IMR-90 (cell line): ENCODE results near the gene AK1. TPM values are rescaled to one million over a fixed set of nuclear protein-coding genes. Genes with fewer than 3 reads are reported as not detected.

Experiments used
- ATAC-seq: fragments of 200-7000 bp; cut with Tn5 transposase; 2 replicates; pipeline ENCODE4 v1.9.1; 2020; ENCODE audit warnings: low read depth, mild to moderate bottlenecking, moderate library complexity
- BruUV-seq: library from RNA; stranded (reverse); fragments of 400-500 nt; replicated peaks from 2 replicates; lab custom pipeline; 2021; lab: Mats Ljungman, UMichigan
- CTCF ChIA-PET: fragments of 300-600 bp; formaldehyde crosslinking; extraction: SDS; loops from one replicate; lab custom pipeline; 2021; ENCODE audit warnings: antibody characterized with exemption; lab: Yijun Ruan, JAX
- POLR2A ChIA-PET: fragments of 300-600 bp; sonication (Branson Sonifier 250); formaldehyde crosslinking; loops from one replicate; lab custom pipeline; 2022; ENCODE audit warnings: antibody characterized with exemption; ENCODE audit not compliant: unreplicated experiment; lab: Charles Lee
- DNase-seq: peaks from one replicate; pipeline ENCODE4 v3.0.0; 2013
- H2AFZ ChIP-seq: replicated peaks from 2 replicates; pipeline ENCODE3; 2013; ENCODE audit warnings: low read length, mild to moderate bottlenecking; ENCODE audit not compliant: poor library complexity
- H2AK5ac ChIP-seq: 2 replicates; pipeline ENCODE4 v1.6.1; 2013; ENCODE audit warnings: low read depth, low read length, inconsistent platforms
- H2AK9ac ChIP-seq: replicated peaks from 2 replicates; pipeline ENCODE3; 2013; ENCODE audit warnings: mild to moderate bottlenecking, low read depth, low read length, moderate library complexity; ENCODE audit not compliant: poor library complexity
- H2BK120ac ChIP-seq: 2 replicates; pipeline ENCODE4 v1.6.1; 2013; ENCODE audit warnings: low read depth, low read length, inconsistent platforms
- H2BK15ac ChIP-seq: 3 replicates; pipeline ENCODE4 v1.6.1; 2013; ENCODE audit warnings: low read depth, low read length, inconsistent platforms
- H2BK20ac ChIP-seq: 2 replicates; pipeline ENCODE4 v1.6.1; 2013; ENCODE audit warnings: low read depth, mild to moderate bottlenecking, inconsistent platforms, low read length, moderate library complexity
- H2BK5ac ChIP-seq: 2 replicates; pipeline ENCODE4 v1.6.1; 2013; ENCODE audit warnings: mild to moderate bottlenecking, low read depth, low read length, inconsistent platforms; ENCODE audit not compliant: poor library complexity, severe bottlenecking
- H3K14ac ChIP-seq: replicated peaks from 2 replicates; pipeline ENCODE4 v1.6.1; 2013; ENCODE audit warnings: low read depth, low read length, inconsistent platforms
- H3K18ac ChIP-seq: 2 replicates; pipeline ENCODE4 v1.6.1; 2013; ENCODE audit warnings: low read depth, low read length, control low read depth
- H3K23ac ChIP-seq: 2 replicates; pipeline ENCODE4 v1.6.1; 2013; ENCODE audit warnings: low read depth, low read length, inconsistent platforms
- H3K27ac ChIP-seq: 2 replicates; pipeline ENCODE4 v1.5.1; 2013; ENCODE audit warnings: mild to moderate bottlenecking, control low read depth, low read length; ENCODE audit not compliant: insufficient read depth
- H3K27me3 ChIP-seq: 2 replicates; pipeline ENCODE4 v1.6.1; 2013; ENCODE audit warnings: low read length; ENCODE audit not compliant: control insufficient read depth, insufficient read depth
- H3K36me3 ChIP-seq: 2 replicates; pipeline ENCODE4 v1.6.1; 2013; ENCODE audit warnings: low read length, mixed read lengths; ENCODE audit not compliant: control insufficient read depth, insufficient read depth
- H3K4ac ChIP-seq: 2 replicates; pipeline ENCODE4 v1.6.1; 2013; ENCODE audit warnings: low read depth, low read length, inconsistent platforms
- H3K4me1 ChIP-seq: 2 replicates; pipeline ENCODE4 v1.6.1; 2013; ENCODE audit warnings: low read length, mixed read lengths; ENCODE audit not compliant: control insufficient read depth, insufficient read depth
- H3K4me2 ChIP-seq: 2 replicates; pipeline ENCODE4 v1.6.1; 2013; ENCODE audit warnings: low read depth, mild to moderate bottlenecking, control low read depth, low read length, moderate library complexity
- H3K4me3 ChIP-seq: 2 replicates; pipeline ENCODE4 v1.5.1; 2013; ENCODE audit warnings: low read depth, mild to moderate bottlenecking, control low read depth, low read length, moderate library complexity; ENCODE audit not compliant: insufficient read depth
- H3K56ac ChIP-seq: 2 replicates; pipeline ENCODE4 v1.6.1; 2013; ENCODE audit warnings: low read length, inconsistent platforms; ENCODE audit not compliant: insufficient read depth; ENCODE audit errors: extremely low read depth
- H3K79me1 ChIP-seq, 2 experiments: 2 replicates each; pipeline ENCODE4 v1.6.1; 2013; ENCODE audit warnings: low read length in 2 of 2, inconsistent platforms in 1 of 2, low read depth in 1 of 2
- H3K9ac ChIP-seq: 2 replicates; pipeline ENCODE4 v1.6.1; 2013; ENCODE audit warnings: low read depth, low read length, control low read depth
- H3K9me1 ChIP-seq: 2 replicates; pipeline ENCODE4 v1.6.1; 2013; ENCODE audit warnings: low read length, inconsistent platforms; ENCODE audit not compliant: insufficient read depth
- H3K9me3 ChIP-seq: 2 replicates; pipeline ENCODE4 v1.6.1; 2013; ENCODE audit warnings: low read length; ENCODE audit not compliant: control insufficient read depth, insufficient read depth
- H4K20me1 ChIP-seq: 2 replicates; pipeline ENCODE4 v1.6.1; 2013; ENCODE audit warnings: low read length, inconsistent platforms; ENCODE audit not compliant: insufficient read depth
- H4K5ac ChIP-seq: 2 replicates; pipeline ENCODE4 v1.6.1; 2013; ENCODE audit warnings: mild to moderate bottlenecking, low read depth, low read length, control low read depth
- H4K8ac ChIP-seq, 2 experiments: 2 replicates each; pipeline ENCODE4 v1.6.1; 2013; ENCODE audit warnings: low read depth in 2 of 2, low read length in 2 of 2, control low read depth in 1 of 2, inconsistent platforms in 1 of 2
- H4K91ac ChIP-seq: 2 replicates; pipeline ENCODE4 v1.6.1; 2013; ENCODE audit warnings: low read depth, low read length, inconsistent platforms; ENCODE audit not compliant: insufficient read depth
- BHLHE40 ChIP-seq: fragments of 150-350 bp; IDR thresholded peaks from 2 replicates; pipeline ENCODE4 v1.6.1; 2016; ENCODE audit warnings: mild to moderate bottlenecking, low read depth, low read length
- CEBPB ChIP-seq: IDR thresholded peaks from 2 replicates; pipeline ENCODE4 v1.6.1; 2012; ENCODE audit warnings: low read depth, low read length, improper control_type of control experiment
- CHD1 ChIP-seq: IDR thresholded peaks from 2 replicates; pipeline ENCODE4 v1.6.1; 2012; ENCODE audit warnings: low read depth, low read length, improper control_type of control experiment
- FOS ChIP-seq: fragments of 150-350 bp; IDR thresholded peaks from 2 replicates; pipeline ENCODE4 v1.6.1; 2016; ENCODE audit warnings: low read depth, low read length
- MAFK ChIP-seq: IDR thresholded peaks from 2 replicates; pipeline ENCODE4 v1.6.1; 2012; ENCODE audit warnings: low read depth, low read length, improper control_type of control experiment
- MAZ ChIP-seq: IDR thresholded peaks from 2 replicates; pipeline ENCODE4 v1.6.1; 2012; ENCODE audit warnings: low read depth, mild to moderate bottlenecking, low read length, improper control_type of control experiment, moderate library complexity, borderline replicate concordance
- NFE2L2 ChIP-seq: fragments of 150-350 bp; IDR thresholded peaks from 2 replicates; pipeline ENCODE4 v1.6.1; 2016; ENCODE audit warnings: low read depth, mild to moderate bottlenecking, low read length
- POLR2A ChIP-seq: IDR thresholded peaks from 2 replicates; pipeline ENCODE4 v1.6.1; 2012; ENCODE audit warnings: mild to moderate bottlenecking, low read depth, low read length
- RAD21 ChIP-seq: IDR thresholded peaks from 2 replicates; pipeline ENCODE4 v1.6.1; 2012; ENCODE audit warnings: low read length, improper control_type of control experiment
- RCOR1 ChIP-seq: IDR thresholded peaks from 2 replicates; pipeline ENCODE4 v1.6.1; 2012; ENCODE audit warnings: mild to moderate bottlenecking, low read length, improper control_type of control experiment; ENCODE audit not compliant: insufficient replicate concordance
- RFX5 ChIP-seq: IDR thresholded peaks from 2 replicates; pipeline ENCODE4 v1.8.0; 2012; ENCODE audit warnings: low read depth, mild to moderate bottlenecking, low read length, moderate library complexity
- SMC3 ChIP-seq: fragments of 150-350 bp; IDR thresholded peaks from 2 replicates; pipeline ENCODE4 v1.6.1; 2016; ENCODE audit warnings: low read depth, mild to moderate bottlenecking, antibody characterized with exemption, low read length, moderate library complexity
- WGBS, 2 experiments: methylation state at CpG; one replicate each; pipeline versions ENCODE4 v1.1.5 to v1.1.7; 2013; ENCODE audit warnings: missing lambda C conversion rate in 2 of 2; ENCODE audit not compliant: insufficient read length in 1 of 2; ENCODE audit errors: extremely low coverage in 2 of 2; 5-methylcytosine and 5-hydroxymethylcytosine counted together
- dilution Hi-C: fragments of 300-500 bp; cut with HindIII; formaldehyde crosslinking; loops from one replicate; pipeline ENCODE4 v1.14.3; 2018; ENCODE audit warnings: low sequenced_read_pairs; ENCODE audit not compliant: unreplicated experiment
- in situ Hi-C: fragments of 300-500 bp; cut with MboI; formaldehyde crosslinking; loops from 3 replicates; pipeline ENCODE4 v1.14.3; 2019; ENCODE audit warnings: low sequenced_read_pairs, inconsistent platforms, mixed read lengths
- intact Hi-C: fragments of 100-400 bp; cut with micrococcal nuclease; formaldehyde crosslinking; loops from 2 replicates; pipeline ENCODE4 v1.10.0; 2022
- polyA plus RNA-seq, 3 experiments: library from polyadenylated mRNA; depleted of rRNA; stranded (reverse); fragments of >200 nt; gene quantifications; 2 replicates each; pipeline ENCODE4 v1.2.3, GENCODE V29; 2012; ENCODE audit warnings: low replicate concordance in 1 of 3
- total RNA-seq: library from RNA; depleted of rRNA; stranded (reverse); fragments of >200 nt; gene quantifications from 2 replicates; pipeline ENCODE4 v1.2.3, GENCODE V29; 2012
- TF ChIP-seq, protein P1 (sequence below): fragments of 150-350 bp; IDR thresholded peaks from 2 replicates; pipeline ENCODE4 v1.6.1; 2017; ENCODE audit warnings: mild to moderate bottlenecking, antibody characterized with exemption, low read length, low read depth
- TF ChIP-seq, protein P2 (sequence below): fragments of 150-350 bp; IDR thresholded peaks from 2 replicates; pipeline ENCODE4 v1.6.1; 2016; ENCODE audit warnings: low read depth, mild to moderate bottlenecking, low read length, moderate library complexity, borderline replicate concordance
- TF ChIP-seq, protein P3 (sequence below): conservative IDR thresholded peaks from 2 replicates; pipeline ENCODE4 v1.5.1; 2012; ENCODE audit warnings: mild to moderate bottlenecking, low read depth, low read length, improper control_type of control experiment

Gene AK1
- total and polyA plus RNA-seq, 2 of the 4 experiments (the other 2 are of a cell fraction), result 44.8 to 119 TPM

DNA sequence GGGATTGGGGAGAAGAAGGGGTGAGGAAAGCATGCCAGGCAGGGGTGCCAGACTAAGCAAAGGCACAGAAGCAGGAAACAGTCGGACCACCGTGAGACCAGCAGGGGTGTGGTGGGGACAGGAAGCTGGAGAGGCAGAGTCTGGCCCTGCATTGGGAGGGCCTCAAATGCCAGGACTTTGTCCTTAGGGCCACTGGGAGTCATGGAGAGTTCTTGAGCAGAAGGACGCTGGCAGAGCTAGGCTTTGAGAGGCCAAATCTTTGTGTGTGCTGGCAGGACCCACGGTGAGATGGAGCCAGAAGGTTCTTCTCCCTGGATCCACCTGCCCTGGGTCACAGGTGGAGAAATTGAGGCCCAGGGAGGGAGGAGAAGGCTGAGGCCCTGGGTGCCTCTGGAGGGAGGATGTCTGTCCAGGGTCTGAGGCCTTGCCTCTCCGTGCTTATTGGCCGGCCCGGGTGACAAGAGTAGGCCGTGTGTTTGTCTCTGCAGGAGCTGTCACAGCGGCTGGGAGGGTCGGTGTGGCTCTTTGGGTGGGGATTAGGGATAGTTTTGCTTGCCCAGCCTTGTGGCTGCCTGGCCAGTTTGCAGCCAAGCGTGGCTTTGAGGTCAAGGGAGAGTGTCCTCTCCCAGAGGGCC lies 21.3 kb downstream of the AK1 start:
- Histone ChIP-seq H3K4me2 (no peak overlapping the region), H3K23ac (no peak overlapping the region), H2AK9ac (no peak overlapping the region), H4K20me1 (no peaks in the 10 kb centered on the region), H2BK15ac (peak overlapping the region; percentile 73; the same call in 2 of the 3 replicates), H3K4ac (peak overlapping the region; percentile 18; the same call in 1 of the 2 replicates), H4K8ac (no peak overlapping the region), H3K27me3 (no peaks in the 10 kb centered on the region), H3K18ac (no peak overlapping the region), H3K9me1 (peaks cover 12% of the 10 kb centered on the region), H3K9me3 (no peaks in the 10 kb centered on the region), H4K5ac (no peak overlapping the region), H3K14ac (no peak overlapping the region), H3K56ac (no peak overlapping the region), H2AK5ac (peak overlapping the region; percentile 80), H3K79me1 (peaks cover 0 to 31% of the 10 kb centered on the region in 2 experiments; a peak in 2 of 4 replicates), H2BK120ac (no peak overlapping the region; the same call in 1 of the 2 replicates), H3K36me3 (peaks cover 6% of the 10 kb centered on the region), H3K4me1 (peaks cover 11% of the 10 kb centered on the region), H4K91ac (no peak overlapping the region), H3K9ac (no peak overlapping the region), H3K27ac (no peak overlapping the region), H3K4me3 (no peak overlapping the region), H2AFZ (peak overlapping the region; percentile 37), H2BK20ac (no peak overlapping the region), H2BK5ac (no peak overlapping the region)
- dilution Hi-C loops (no loop called here), in situ Hi-C loops (no loop called here), intact Hi-C loops (no loop called here)
- ChIA-PET CTCF (interaction anchor here (0.6 kb wide), 1 partner anchor 14 kb away, joined by 3 read pairs; no protein-coding TSS in a partner anchor), POLR2A (interaction anchor here (0.6 to 1.6 kb wide), 2 partner anchors 17 to 18 kb away, joined by 4 to 6 read pairs; no protein-coding TSS in a partner anchor)
- TF ChIP-seq SMC3 (no peak), MAFK (no peak), RCOR1 (no peak), RFX5 (no peak), CHD1 (no peak), CEBPB (no peak), MAZ (no peak), RAD21 (no peak), POLR2A (no peak), BHLHE40 (no peak), NFE2L2 (no peak), FOS (no peak)
- TF ChIP-seq, protein P1, sequence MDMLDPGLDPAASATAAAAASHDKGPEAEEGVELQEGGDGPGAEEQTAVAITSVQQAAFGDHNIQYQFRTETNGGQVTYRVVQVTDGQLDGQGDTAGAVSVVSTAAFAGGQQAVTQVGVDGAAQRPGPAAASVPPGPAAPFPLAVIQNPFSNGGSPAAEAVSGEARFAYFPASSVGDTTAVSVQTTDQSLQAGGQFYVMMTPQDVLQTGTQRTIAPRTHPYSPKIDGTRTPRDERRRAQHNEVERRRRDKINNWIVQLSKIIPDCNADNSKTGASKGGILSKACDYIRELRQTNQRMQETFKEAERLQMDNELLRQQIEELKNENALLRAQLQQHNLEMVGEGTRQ, result no peak
- TF ChIP-seq, protein P2, sequence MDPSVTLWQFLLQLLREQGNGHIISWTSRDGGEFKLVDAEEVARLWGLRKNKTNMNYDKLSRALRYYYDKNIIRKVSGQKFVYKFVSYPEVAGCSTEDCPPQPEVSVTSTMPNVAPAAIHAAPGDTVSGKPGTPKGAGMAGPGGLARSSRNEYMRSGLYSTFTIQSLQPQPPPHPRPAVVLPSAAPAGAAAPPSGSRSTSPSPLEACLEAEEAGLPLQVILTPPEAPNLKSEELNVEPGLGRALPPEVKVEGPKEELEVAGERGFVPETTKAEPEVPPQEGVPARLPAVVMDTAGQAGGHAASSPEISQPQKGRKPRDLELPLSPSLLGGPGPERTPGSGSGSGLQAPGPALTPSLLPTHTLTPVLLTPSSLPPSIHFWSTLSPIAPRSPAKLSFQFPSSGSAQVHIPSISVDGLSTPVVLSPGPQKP, result no peak
- TF ChIP-seq, protein P3, sequence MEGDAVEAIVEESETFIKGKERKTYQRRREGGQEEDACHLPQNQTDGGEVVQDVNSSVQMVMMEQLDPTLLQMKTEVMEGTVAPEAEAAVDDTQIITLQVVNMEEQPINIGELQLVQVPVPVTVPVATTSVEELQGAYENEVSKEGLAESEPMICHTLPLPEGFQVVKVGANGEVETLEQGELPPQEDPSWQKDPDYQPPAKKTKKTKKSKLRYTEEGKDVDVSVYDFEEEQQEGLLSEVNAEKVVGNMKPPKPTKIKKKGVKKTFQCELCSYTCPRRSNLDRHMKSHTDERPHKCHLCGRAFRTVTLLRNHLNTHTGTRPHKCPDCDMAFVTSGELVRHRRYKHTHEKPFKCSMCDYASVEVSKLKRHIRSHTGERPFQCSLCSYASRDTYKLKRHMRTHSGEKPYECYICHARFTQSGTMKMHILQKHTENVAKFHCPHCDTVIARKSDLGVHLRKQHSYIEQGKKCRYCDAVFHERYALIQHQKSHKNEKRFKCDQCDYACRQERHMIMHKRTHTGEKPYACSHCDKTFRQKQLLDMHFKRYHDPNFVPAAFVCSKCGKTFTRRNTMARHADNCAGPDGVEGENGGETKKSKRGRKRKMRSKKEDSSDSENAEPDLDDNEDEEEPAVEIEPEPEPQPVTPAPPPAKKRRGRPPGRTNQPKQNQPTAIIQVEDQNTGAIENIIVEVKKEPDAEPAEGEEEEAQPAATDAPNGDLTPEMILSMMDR, result no peak
- DNase-seq, result no peak
- BruUV-seq, result no TSS peak
- WGBS, 2 experiments, result 80% methylated on average over 3 of the region's 11 CpGs; no CpG with 5 or more reads in 1 of the 2 experiments
- ATAC-seq, result no peak
